ENCODE data around the gene TTC7B. TPM values are rescaled to one million over a fixed set of nuclear protein-coding genes. Genes with fewer than 3 reads are reported as not detected.

The TTC7B gene
- total RNA-seq, 2 experiments from 2014 or later: 1.2 to 1.3 TPM

GRCh38 chr14:90741682-90741946, 74.6 kb downstream of the TTC7B start:
- H3K4me1 ChIP-seq (ENCODE audit: insufficient read depth, low read length): no peaks in the 10 kb centered on the region
- no peaks in the 10 kb centered on the region for H3K36me3 Mint-ChIP-seq (ENCODE audit: low read depth)
- no peak for TF ChIP-seq CTCF (IDR thresholded peaks at IDR 0.05)
- ChIA-PET CTCF (no interaction called here), POLR2A (no interaction called here)
- H3K9me3 ChIP-seq (ENCODE audit: control insufficient read depth in 1 of 2, insufficient read depth in 1 of 2, low read length in 2 of 2): no peaks in the 10 kb centered on the region
- no peak overlapping the region for H3K4me3 ChIP-seq (ENCODE audit: low read length)
- H3K27ac Mint-ChIP-seq: no peak overlapping the region
- H3K4me1 Mint-ChIP-seq (ENCODE audit: low read depth): no peaks in the 10 kb centered on the region
- no peaks in the 10 kb centered on the region for H3K27me3 Mint-ChIP-seq
- ATAC-seq (ENCODE audit: poor library complexity) (no peak), DNase-seq (no peak)
- H3K36me3 ChIP-seq (ENCODE audit: insufficient read depth, low read length): no peaks in the 10 kb centered on the region
- no peaks in the 10 kb centered on the region for H3K9me3 Mint-ChIP-seq
- intact Hi-C loops (cut with DNase I, micrococcal nuclease): no loop called here
- no peak overlapping the region for H3K27ac ChIP-seq (ENCODE audit: low read depth in 1 of 2, low read length in 2 of 2)
- no peak overlapping the region for H3K4me3 Mint-ChIP-seq
- H3K27me3 ChIP-seq (ENCODE audit: control insufficient read depth in 1 of 2, insufficient read depth in 2 of 2, low read length in 2 of 2): no peaks in the 10 kb centered on the region

- no peaks in the 10 kb centered on the region for H3K36me3 Mint-ChIP-seq (ENCODE audit: low read depth)
- ChIA-PET CTCF (no interaction called here), POLR2A (no interaction called here)
- Histone ChIP-seq H3K4me1 (ENCODE audit: insufficient read depth, low read length) (no peaks in the 10 kb centered on the region), H3K36me3 (ENCODE audit: insufficient read depth, low read length) (no peaks in the 10 kb centered on the region), H3K27ac (ENCODE audit: low read depth in 1 of 2, low read length in 2 of 2) (no peak overlapping the region), H3K9me3 (ENCODE audit: control insufficient read depth in 1 of 2, insufficient read depth in 1 of 2, low read length in 2 of 2) (no peaks in the 10 kb centered on the region), H3K4me3 (ENCODE audit: low read length) (no peak overlapping the region), H3K27me3 (ENCODE audit: control insufficient read depth in 1 of 2, insufficient read depth in 2 of 2, low read length in 2 of 2) (no peaks in the 10 kb centered on the region)
- H3K4me3 Mint-ChIP-seq: no peak overlapping the region
- H3K9me3 Mint-ChIP-seq: no peaks in the 10 kb centered on the region
- no peaks in the 10 kb centered on the region for H3K4me1 Mint-ChIP-seq (ENCODE audit: low read depth)
- intact Hi-C loops (cut with DNase I, micrococcal nuclease): no loop called here
- no peaks in the 10 kb centered on the region for H3K27me3 Mint-ChIP-seq
- no peak for DNase-seq
- H3K27ac Mint-ChIP-seq: no peak overlapping the region
- no peak for ATAC-seq (ENCODE audit: poor library complexity)
- TF ChIP-seq CTCF (IDR thresholded peaks at IDR 0.05): no peak
These were observed 75.1 kb downstream of the TTC7B start for GRCh38 chr14:90740946-90741681.

GRCh38 chr14:90740081-90740480, 76.1 kb downstream of the TTC7B start:
- Mint-ChIP-seq H3K4me3 (no peak overlapping the region), H3K4me1 (ENCODE audit: low read depth) (no peaks in the 10 kb centered on the region), H3K9me3 (no peaks in the 10 kb centered on the region), H3K27ac (no peak overlapping the region), H3K27me3 (no peaks in the 10 kb centered on the region), H3K36me3 (ENCODE audit: low read depth) (no peaks in the 10 kb centered on the region)
- no peaks in the 10 kb centered on the region for H3K36me3 ChIP-seq (ENCODE audit: insufficient read depth, low read length)
- H3K27me3 ChIP-seq (ENCODE audit: control insufficient read depth in 1 of 2, insufficient read depth in 2 of 2, low read length in 2 of 2): no peaks in the 10 kb centered on the region
- H3K4me1 ChIP-seq (ENCODE audit: insufficient read depth, low read length): no peaks in the 10 kb centered on the region
- DNase-seq (no peak), ATAC-seq (ENCODE audit: poor library complexity) (no peak)
- ChIA-PET POLR2A (no interaction called here), CTCF (no interaction called here)
- TF ChIP-seq CTCF (IDR thresholded peaks at IDR 0.05): no peak
- no peak overlapping the region for H3K4me3 ChIP-seq (ENCODE audit: low read length)
- no peak overlapping the region for H3K27ac ChIP-seq (ENCODE audit: low read depth in 1 of 2, low read length in 2 of 2)
- intact Hi-C loops (cut with DNase I, micrococcal nuclease): no loop called here
- no peaks in the 10 kb centered on the region for H3K9me3 ChIP-seq (ENCODE audit: control insufficient read depth in 1 of 2, insufficient read depth in 1 of 2, low read length in 2 of 2)

All from CD4-positive, alpha-beta T cell (primary cell).